ENCODE results near the gene RAB40B.

RAB40B gene

GRCh38 chr17:82691714-82692113, 6.8 kb downstream of the RAB40B start:
- DNase-seq: no peak

DNA sequence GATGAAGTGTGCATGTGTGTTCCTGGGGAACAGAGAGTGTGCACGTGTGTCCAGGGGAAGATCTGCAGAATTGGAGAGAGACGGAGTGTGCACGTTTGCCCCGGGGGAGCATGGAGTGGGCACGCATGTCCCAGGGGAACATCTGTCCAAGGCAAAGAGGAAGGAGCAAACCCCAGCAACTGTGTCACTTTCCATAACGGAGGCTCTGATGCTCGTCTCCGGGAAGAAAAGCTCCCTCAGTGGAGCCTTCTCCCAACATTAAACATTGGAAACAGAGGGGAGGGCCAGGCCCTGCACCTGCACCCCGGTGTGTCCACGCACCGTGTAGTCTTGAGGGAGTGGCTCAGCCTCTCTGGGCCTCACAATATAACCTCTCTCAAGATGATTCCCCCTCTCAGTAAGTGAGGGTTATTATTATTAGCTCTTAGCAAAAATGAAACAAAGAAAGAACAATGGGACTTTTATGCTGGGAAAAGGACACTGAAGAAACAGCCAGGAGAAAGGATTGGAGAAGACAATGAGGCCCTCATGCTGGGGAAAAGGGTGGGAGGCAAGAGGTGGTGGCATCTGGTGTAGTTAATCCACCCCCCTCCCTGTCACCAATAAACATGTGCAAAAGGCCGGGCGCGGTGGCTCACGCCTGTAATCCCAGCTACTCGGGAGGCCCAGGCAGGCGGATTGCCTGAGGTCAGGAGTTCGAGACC, 7.6 kb downstream of the RAB40B start:
- no peak for DNase-seq

DNA sequence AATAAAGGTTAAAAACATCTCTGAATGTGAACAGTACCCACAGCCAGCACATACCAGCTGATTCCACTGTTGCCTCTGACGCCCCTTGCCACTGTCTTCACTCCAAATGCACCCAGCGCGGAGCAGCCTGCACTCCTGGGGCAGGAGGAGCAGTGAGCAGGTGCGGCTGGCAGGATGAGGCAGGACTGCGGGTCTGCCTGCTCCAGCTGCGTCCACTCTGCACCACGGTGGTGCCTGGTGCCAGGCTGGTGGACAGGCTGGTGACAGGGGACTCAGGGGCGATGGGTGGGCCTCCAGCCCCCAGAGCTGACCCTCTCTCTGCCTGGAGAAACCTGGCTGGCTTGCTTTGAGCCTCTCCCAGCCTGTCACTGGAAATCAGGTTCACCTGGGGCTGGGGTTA, 9.4 kb downstream of the RAB40B start:
- no peak for DNase-seq

GRCh38 chr17:82687871-82688270, 10.6 kb downstream of the RAB40B start:
- no peak for DNase-seq

DNA sequence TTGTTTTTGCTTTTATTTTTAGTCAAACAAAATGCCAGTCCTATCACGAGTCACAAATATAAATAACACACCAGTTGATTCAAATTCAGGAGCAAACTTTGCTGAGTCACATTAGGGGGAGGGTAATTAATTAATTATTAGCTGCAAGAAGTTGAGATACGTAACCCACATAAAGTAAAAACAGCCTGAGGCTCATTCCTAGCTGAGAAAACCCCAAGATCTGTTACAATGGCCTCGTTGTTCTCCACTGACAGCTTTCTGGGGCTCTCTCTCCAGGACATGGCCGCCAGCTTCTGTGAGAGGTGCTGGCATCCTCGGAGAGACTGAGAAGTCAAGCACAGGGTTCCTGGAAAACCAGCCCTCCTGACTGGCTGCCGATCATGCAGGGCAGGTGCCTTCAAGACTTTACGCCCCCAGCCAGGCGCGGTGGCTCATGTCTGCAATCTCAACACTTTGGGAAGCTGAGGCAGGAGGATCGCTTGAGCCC, 11.1 kb downstream of the RAB40B start:
- no peak for DNase-seq

DNA sequence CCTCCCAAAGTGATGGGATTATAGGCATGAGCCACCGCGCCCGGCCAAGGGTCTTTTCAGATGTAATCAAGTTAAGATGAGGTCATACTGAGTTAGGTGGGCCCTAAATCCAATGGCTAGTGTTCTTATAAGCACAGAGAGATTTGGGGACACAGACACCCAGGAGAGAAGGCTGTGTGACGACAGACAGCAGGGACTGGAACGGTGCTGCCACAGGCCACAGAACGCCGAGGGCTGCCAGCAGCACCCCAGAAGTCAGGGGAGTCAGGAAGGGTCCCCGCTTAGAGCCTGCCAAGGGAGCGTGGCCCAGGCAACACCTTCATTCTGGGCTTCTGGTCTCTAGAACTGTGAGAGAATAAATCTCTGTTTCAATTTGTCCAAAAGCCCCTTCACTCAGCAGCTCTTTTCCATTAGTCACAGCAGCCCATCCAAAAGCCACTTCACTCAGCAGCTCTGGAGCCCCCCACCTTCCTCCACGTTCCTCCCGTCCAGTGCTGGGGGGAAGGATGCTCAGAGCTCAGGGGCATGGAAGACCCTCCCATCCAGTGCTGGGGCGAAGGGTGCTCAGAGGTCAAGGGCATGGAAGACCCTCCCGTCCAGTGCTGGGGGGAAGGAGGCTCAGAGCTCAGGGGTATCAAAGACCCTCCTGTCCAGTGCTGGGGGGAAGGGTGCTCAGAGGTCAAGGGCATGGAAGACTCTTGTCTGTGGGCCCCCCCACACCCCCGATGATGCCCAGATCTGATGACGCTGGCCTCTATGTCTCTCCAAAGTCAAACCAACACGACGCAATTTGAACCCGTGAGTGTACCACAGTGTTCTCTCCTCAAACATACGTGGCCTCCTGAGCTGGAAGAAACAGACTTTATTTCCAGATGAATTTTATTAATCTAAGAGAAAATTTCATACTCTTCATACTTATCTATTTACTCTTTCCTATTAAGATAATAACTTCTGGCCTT, 11.9 kb downstream of the RAB40B start:
- DNase-seq: no peak

DNA sequence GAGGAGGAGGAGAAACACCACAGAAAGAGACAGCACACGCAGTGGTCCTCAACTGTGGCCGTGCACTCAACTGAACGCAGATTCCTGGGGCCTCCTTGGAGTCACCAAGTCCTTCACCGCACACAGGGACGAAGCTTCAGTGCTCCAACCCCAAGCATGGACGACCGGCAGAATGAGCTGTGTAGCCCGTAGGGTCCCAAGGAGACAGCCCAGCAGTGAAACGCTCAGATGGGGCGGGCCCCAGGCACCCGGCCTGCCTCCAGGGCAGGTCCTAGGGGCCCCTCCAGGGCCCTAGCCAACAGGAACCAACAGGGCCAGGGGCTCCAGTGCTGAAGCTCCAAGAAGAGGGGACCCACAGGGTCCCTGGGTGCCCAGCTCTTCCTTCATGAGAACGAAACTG, 13.2 kb downstream of the RAB40B start:
- DNase-seq: no peak

- DNase-seq: no peak
Observed at GRCh38 chr17:82684228-82684841, 14.2 kb downstream of the RAB40B start.

GRCh38 chr17:82683534-82683933, 15.0 kb downstream of the RAB40B start:
- no peak for DNase-seq

DNA sequence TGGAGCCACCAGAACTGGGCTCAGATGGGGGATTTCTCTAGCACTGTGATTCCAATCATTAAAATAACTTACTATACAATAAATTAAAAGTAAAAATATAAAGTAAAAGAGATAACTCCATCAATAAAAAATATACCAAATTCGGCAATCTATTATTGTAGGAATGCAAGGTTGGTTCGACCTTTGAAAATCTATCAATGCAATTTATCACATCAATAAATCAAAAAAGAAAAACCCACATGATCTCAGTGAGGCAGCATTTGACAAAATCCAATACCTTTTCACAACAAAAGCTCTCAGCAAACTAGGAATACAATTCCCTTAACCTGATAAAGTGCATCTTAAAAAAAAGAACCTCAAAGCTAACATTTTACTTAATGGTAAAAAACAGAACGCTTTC, 17.0 kb downstream of the RAB40B start:
- DNase-seq: no peak

DNA sequence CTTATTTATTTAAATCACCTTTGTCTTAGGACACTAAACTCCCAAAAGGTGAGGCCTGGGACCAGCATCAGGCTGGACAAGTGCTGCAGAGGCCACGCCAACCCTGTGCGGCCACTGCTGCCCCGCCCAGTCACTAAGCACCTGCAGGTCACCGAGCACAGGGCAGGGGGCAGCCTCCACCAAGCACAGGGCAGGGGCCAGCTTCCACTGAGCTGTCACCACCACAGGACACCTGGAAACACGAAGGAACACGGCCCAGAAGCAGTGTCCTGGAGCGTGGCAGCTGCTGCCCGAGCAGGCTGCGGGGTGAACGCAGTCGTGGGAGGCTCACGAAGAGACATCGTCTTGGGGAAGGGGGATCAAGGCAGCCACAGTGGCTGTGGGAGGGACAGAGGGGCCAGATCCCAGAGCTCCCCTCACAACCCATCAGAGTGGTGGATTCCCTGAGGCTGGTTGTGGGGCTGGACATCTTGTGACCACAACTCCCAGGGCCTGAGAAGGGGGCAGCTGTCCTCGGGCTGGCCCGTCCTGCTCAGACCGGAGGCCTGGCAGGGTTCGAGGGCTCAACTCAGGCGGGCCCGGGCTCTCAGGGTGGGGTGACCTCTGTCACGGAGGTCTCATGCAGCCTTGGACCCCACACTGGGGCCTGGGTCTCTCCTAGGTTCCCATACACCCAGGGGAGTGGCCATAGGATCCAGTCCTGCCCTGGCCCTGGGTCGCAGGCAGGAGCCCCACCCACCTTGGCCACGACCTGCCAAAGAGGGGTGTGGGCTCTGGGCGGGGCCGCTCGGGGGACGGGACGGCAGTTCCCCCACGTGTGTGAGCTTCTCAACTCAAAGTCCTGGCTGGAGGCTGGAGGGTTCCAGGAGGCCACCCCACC, 18.7 kb downstream of the RAB40B start:
- no peak for DNase-seq

GRCh38 chr17:82678265-82678891, 20.1 kb downstream of the RAB40B start:
- peak; percentile 73 for DNase-seq

DNA sequence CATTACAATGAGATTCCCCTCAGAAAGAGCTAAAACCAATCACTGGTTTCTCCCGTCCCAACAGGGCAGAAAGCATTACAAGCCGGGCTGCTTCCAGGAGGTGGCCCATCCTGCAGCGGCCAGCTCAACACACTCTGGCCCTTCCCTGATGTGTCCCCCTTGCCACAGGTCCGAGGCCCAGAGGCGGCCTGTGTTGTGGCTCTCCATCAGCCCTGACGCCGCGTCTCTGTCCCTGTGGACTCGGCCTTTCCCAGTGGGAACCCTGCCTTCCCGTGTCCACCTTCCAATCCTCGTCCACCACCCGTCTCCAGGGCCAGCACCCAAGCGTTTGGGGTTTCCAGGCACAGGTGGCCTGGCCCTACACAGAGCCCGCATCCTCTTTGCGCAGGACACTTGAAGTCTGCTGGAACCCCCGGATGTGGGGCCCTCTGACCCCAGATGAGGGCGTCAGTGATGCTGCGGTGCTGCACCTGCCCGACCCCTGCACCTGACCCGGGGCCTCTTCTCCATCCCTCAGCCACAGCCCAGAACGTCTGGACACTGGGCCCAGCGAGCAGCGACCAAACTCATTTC, 21.1 kb downstream of the RAB40B start:
- no peak for DNase-seq

DNA sequence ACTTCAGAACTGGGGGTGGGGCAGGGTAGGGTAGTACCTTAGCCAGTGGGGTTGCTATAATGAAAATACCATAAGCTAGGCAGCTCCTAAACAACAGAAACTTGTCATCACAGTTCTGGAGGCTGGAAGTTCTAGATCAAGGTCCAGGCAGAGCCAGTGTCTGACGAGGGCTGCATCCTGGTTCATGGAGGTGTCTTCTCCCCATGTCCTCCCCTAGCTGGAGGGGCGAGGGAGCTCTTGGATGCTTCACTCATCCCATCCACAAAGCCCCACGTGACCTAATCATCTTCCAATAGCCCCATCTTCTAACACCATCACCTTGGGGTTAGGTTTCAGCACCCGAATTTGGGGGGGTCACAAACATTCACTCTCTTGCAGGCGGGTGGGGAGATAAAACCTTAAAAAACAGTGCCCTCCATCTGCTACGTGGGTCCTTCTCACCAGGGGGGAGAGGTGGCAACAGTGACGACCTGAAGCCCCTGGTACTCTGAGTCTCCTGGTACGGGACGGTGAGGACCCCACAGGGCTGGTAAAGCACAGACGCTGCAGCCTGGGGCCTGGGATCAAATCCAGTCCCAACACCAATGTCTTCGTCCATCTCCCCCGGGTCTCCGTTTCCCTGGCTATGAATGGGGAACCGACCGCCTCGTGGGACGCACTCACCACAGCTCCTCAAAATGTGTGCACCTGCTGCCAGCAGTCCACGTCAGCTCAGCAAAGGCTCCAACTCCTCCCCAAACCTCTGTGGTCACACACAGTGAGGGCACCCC, 22.8 kb downstream of the RAB40B start:
- no peak for DNase-seq

- no peak for DNase-seq
Observed at GRCh38 chr17:82674656-82675475, 23.6 kb downstream of the RAB40B start.

GRCh38 chr17:82670661-82671450, 27.6 kb downstream of the RAB40B start:
- DNase-seq: no peak

- DNase-seq: peak; percentile 31
Observed at GRCh38 chr17:82668631-82669099, 29.8 kb downstream of the RAB40B start.

GRCh38 chr17:82668024-82668630, 30.4 kb downstream of the RAB40B start:
- no peak for DNase-seq

DNA sequence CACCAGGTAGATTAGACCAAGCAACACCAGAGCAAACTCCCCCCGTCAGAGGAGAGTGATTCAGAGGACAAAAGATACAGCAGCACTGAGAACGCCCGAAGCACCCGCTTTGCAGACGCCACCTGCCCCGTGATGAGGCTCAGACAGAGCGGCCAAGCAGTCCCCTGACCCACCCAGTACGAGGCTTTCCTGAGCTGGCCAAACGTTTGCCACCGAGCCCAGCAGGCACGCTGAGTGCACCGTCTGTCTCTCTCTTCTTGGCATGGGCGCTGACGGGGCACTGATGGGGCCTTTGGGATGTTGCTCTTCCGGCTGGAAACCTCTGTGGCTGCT, 30.9 kb downstream of the RAB40B start:
- no peak for DNase-seq
